GM10248 (cell line): ENCODE results near the gene CADPS.

Experiments
- CTCF ChIA-PET: fragments of 300-600 bp; sonication (Branson Sonifier 250); formaldehyde crosslinking; extraction: SDS; loops from one replicate; lab custom pipeline; 2021; ENCODE audit warnings: antibody characterized with exemption; lab: Yijun Ruan, JAX
- POLR2A ChIA-PET: fragments of 350-650 bp; sonication (Branson Sonifier 250); formaldehyde crosslinking; extraction: SDS; loops from one replicate; lab custom pipeline; 2020; ENCODE audit warnings: antibody characterized with exemption; lab: Yijun Ruan, JAX
- DNase-seq: peaks from one replicate; pipeline ENCODE4 v3.0.0; 2012; ENCODE audit errors: extremely low spot score
- TF ChIP-seq, protein P1 (sequence below): IDR thresholded peaks from 2 replicates; pipeline ENCODE4 v1.5.1; 2012; ENCODE audit warnings: mild to moderate bottlenecking, low read depth; ENCODE audit errors: extremely low read depth, missing control alignments, control extremely low read depth

Gene CADPS

GRCh38 chr3:62445275-62445674 is 429.9 kb downstream of the CADPS start:
- TF ChIP-seq, protein P1, sequence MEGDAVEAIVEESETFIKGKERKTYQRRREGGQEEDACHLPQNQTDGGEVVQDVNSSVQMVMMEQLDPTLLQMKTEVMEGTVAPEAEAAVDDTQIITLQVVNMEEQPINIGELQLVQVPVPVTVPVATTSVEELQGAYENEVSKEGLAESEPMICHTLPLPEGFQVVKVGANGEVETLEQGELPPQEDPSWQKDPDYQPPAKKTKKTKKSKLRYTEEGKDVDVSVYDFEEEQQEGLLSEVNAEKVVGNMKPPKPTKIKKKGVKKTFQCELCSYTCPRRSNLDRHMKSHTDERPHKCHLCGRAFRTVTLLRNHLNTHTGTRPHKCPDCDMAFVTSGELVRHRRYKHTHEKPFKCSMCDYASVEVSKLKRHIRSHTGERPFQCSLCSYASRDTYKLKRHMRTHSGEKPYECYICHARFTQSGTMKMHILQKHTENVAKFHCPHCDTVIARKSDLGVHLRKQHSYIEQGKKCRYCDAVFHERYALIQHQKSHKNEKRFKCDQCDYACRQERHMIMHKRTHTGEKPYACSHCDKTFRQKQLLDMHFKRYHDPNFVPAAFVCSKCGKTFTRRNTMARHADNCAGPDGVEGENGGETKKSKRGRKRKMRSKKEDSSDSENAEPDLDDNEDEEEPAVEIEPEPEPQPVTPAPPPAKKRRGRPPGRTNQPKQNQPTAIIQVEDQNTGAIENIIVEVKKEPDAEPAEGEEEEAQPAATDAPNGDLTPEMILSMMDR, result no peak
- ChIA-PET CTCF (interaction anchor here (1.1 to 1.7 kb wide), 4 partner anchors 9 to 35 kb away, joined by 3 to 5 read pairs (median 4); no protein-coding TSS in a partner anchor), POLR2A (no interaction called here)
- no peak for DNase-seq

DNA sequence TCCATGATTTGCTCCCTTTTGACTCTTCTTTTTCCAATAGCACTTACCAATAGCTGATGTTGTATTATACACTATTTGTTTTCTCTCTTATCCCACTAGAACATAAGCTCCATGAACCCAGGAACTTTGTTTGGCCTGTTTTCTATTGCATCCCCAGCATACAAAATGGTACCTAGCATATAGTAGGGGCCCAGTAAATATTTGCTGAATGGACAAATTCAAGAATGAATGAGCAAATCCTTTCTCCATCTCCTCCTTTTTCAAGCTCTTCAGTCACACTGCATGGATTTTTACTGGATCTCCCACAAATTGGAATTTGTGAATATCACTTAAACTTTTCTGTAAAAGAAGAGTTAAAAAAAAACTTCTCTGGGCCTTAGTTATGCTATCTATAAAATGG is 435.2 kb downstream of the CADPS start:
- ChIA-PET CTCF (interaction anchor here (0.7 to 1.1 kb wide), 3 partner anchors 9 to 25 kb away, joined by 3 read pairs; no protein-coding TSS in a partner anchor), POLR2A (no interaction called here)
- TF ChIP-seq, protein P1, result no peak
- DNase-seq, result no peak

GRCh38 chr3:62439176-62439813 is 435.9 kb downstream of the CADPS start:
- DNase-seq, result no peak
- ChIA-PET POLR2A (no interaction called here), CTCF (no interaction called here)
- TF ChIP-seq, protein P1, result no peak

DNA sequence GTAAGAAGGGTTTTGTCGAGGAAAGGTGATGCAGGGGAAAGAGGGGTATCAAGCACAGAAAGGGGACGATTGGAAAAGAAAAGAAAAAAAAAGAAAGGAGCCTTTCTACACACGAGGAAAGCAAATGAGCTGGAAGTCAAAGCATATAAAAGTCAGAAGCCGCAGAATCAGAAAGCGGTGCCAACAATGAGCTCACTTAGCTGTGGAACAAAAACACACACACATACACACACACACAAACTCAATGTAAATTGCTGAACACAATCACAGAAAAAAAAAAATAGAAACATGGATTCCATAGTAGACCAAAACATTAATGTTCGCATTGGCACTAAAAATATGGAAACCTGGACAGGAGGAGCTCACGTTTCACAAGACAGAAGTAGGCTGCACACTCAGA is 438.4 kb downstream of the CADPS start:
- no peak for DNase-seq
- TF ChIP-seq, protein P1, result no peak
- ChIA-PET POLR2A (no interaction called here), CTCF (interaction anchor here (1.4 kb wide), 1 partner anchor 9 kb away, joined by 3 read pairs; no protein-coding TSS in a partner anchor)

DNA sequence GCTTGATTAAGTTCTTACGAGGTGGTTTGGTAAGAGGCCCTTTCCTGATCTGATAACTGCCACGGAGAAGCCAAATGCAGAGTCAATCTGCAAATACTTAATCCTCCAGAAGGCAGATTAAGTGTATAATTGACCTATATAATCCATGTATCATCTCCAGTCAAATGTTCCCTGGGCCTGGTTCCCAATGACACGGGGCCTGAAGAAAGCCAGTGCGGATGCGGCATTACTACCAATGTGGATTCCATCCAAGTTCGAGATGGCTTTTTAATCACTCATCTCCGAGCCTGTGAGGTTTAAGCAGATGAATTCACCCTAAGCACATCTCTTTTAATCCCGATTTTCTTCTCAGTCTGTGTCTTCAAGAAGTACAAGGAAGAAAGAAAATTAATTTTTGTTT is 441.8 kb downstream of the CADPS start:
- POLR2A ChIA-PET, result no interaction called here
- CTCF ChIA-PET, result no interaction called here
- DNase-seq, result no peak
- TF ChIP-seq, protein P1, result no peak

DNA sequence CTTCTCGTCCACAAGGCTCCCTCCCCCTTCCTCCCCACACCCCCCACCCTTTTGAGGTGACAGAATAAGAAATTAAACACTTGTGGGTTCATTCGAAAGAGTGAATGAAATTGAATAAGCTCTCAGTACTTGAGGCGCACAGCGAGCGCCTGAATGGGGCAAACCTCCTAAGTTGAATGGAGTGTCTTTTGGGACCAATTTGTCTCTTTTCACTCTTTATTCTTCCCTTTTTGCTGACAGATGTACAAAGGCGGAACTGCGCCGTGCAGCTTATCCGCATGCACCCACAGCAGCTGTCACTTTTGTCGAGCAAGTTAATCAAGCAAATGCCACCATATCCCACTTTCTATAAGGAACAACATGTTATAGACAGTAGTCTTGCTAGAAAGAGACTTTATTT is 454.0 kb downstream of the CADPS start:
- ChIA-PET POLR2A (no interaction called here), CTCF (no interaction called here)
- TF ChIP-seq, protein P1, result no peak
- DNase-seq, result no peak
